CD4-positive, alpha-beta T cell treated with Interleukin-15 for 4 hours (primary cell): ENCODE measurements around the gene MME.
"Not testable (repeated sequence)": the region's sequence is repeated elsewhere in the genome, so short reads cannot be mapped to it uniquely, and the experiment has no call there.

Experiments
- DNase-seq: peaks from one replicate; pipeline ENCODE4 v3.0.0-alpha.2; 2020; ENCODE audit warnings: low spot score

Gene MME

GRCh38 chr3:155193868-155194267 lies 113.7 kb downstream of the MME start:
- no peak for DNase-seq

DNA sequence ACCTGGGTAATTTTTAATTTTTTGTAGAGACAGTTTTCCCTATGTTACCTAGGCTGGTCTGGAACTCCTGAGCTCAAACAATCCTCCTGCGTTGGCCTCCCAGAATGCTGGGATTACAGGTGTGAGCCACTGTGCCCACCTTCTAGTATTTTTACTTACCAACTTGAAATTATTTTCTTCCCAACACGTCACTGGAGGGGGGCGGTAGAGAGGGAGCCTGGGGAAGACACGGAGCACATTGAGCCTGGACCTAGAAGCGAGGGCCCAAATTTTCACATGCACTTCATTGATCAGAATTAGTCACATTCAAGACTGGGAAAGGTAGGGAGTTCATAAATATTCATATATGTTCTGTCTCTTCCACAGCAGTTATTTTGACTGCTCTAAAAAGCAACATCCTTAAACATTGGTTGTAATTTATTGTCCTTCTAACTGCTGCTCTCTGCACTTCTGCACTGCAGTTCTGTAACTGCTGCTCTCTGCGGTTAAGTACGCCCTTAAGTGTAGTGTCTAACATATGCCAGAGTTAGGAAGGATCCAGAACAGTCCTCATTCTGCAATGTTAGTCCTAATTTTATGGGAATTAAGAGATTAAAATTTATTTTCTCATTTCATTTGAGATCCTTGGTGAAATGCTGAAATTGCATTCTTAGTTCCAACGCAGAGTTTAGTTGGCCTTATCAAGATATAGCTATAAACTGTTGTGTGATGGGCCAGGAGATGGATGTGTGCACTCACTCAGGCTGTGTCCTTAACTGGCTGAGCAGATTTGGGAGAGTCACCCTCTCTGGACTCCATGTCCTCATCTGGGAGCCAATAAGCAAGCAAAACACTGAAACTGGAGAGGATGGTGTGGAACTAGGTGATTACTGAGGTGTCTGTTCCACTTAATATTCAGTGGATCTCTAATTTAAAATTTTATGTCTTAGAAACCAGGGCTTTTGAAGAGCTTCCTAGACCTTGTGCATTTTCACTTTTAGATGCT lies 115.1 kb downstream of the MME start:
- DNase-seq, result no peak

DNA sequence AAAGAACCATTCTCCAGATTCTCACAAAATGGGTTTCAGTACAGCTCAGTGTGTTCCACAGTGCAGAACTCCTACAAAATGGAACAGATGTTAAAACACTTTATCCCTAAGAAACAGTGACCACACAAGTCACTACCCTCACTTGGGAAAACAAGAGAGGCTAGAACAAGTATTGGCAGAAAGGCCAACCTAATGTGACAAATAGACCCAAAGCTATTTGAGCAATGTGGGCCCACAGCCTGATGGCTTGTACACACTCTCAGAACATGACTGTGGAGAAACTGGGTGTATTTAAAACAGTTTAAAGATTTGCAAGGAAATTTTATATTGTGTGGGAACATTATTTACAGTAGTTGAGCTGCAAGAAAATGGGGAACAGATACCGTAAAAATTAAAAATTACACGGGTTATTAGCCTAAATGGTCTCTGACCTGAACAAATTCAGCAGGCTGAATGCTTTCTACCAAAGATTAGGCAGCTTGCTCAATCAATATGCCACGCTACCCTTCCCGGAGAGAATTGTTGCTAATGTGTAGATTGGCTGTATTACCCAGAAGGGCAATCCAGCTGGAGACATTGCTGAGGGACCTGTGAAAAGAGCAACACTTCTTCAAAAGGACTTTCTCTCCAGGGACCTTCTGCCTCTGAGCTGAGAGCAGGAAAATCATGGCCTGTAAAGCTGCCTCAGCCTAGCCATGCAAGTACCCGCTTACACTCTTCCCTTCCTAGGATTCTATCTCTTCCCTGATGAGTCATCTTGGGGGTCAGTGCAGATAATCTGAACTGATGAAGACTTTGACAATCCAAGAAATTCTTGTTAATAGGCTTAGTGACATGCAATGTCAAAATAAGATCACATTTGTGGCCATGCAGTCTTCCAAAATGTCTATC lies 116.3 kb downstream of the MME start:
- DNase-seq, result no peak

DNA sequence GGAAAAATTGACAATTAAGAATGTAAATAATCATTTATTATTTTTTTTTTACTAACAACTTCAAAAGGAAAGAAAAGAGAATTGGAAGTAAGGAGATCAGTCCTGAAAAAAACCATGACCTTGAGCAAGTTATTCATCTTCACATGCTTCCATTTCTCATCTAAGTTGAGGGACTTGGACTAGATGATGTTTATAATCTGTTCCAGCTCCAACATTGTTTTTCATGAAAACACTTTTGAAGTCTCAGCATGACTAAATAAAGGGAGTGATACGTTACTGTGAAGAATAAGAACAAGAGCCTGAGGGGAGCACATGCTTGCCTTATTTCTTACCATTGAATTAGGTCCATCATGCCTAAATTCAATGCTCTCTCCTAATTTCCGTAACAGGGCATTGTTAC lies 117.7 kb downstream of the MME start:
- no peak for DNase-seq

GRCh38 chr3:155202626-155203025 lies 122.5 kb downstream of the MME start:
- no peak for DNase-seq

DNA sequence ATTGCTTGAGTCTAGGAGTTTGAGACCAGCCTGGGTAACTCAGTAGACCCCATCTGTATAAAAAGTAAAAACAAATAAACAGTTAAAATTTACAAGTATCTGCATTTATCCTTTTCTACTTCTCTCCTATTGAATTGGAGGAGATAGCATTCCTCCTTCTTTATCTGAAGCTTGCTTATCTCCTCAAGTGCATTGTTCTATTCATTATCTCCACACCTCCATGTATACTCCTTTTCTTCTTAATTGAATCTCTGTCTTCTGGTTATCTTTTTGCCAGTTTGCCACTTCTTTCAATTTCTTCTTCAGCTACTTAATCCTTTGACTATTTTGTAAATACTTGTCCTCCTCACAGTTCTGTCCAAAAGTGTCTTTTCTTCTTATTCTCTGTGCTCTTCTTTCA lies 124.7 kb downstream of the MME start:
- DNase-seq, result no peak

DNA sequence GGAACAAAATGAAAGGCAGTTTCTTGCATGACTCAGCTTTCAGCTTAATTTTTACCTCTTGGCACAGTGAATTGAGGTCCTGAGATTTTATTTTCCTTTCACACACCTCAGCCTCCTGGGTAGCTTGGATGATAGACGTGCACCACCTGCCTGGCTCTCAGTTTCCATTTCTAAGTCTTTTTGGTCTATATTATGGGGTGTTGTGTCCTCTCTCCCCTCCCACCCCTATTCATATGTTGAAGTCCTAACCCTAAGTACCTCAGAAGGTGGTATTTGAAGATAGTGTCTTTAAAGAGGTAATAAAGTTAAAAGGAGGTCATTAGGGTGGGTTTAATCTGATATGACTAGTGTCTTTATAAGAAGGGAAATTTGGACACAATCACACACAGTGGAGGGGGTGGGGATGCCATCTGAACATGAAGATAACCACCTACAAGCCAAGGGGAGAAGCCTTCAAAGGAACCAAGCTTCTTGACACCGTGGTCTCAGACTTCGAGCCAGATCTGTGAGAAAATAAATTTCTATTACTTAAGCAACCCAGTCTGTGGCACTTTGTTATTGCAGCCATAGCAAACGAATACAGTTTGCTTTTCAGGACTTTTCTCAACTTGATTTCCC lies 128.2 kb downstream of the MME start:
- no peak for DNase-seq

- no peak for DNase-seq
These were observed 130.6 kb downstream of the MME start for GRCh38 chr3:155210736-155211135.

- DNase-seq, result no peak
These were observed 131.1 kb downstream of the MME start for GRCh38 chr3:155211266-155211665.

- no peak for DNase-seq
These were observed 131.8 kb downstream of the MME start for GRCh38 chr3:155211940-155212339.

DNA sequence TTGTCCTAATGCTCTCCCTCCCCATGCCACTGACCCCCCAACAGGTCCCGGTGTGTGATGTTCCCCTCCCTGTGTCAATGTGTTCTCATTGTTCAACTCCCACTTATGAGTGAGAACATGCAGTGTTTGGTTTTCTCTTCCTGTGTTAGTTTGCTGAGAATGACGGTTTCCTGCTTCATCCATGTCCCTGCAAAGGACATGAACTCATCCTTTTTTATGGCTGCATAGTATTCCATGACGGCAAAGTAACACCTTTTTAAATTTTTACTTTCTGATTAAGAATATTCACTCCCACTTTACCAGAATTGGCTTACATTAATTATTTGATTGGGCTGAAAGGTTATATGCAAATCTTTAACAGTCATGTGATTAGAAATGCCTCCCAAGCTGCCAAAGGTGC lies 135.9 kb downstream of the MME start:
- not testable (repeated sequence) for DNase-seq

- no peak for DNase-seq
These were observed 137.5 kb downstream of the MME start for GRCh38 chr3:155217591-155217990.

- no peak for DNase-seq
These were observed 138.3 kb downstream of the MME start for GRCh38 chr3:155218462-155218861.

GRCh38 chr3:155219106-155219505 lies 139.0 kb downstream of the MME start:
- DNase-seq, result no peak

GRCh38 chr3:155225417-155225816 lies 145.3 kb downstream of the MME start:
- DNase-seq, result no peak

DNA sequence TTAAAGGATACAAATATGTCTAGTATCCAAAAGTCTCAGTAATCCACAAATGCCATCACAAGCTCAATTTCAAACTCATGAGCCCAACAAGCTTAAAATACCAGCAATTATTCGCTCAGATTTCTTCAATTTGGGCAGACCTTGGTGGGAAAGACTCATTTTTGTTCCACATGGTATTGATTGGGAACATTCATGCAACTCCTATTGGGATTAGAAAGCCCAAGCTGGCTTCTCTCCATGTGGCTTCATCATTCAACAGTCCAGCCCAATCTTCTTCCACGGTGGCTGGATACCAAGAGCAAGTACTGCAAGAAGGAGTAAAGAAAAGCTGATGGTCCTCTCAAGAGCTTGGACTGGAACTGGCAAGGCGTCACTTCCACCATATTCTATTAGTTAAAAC lies 147.0 kb downstream of the MME start:
- no peak for DNase-seq

GRCh38 chr3:155228676-155229075 lies 148.6 kb downstream of the MME start:
- DNase-seq, result no peak

DNA sequence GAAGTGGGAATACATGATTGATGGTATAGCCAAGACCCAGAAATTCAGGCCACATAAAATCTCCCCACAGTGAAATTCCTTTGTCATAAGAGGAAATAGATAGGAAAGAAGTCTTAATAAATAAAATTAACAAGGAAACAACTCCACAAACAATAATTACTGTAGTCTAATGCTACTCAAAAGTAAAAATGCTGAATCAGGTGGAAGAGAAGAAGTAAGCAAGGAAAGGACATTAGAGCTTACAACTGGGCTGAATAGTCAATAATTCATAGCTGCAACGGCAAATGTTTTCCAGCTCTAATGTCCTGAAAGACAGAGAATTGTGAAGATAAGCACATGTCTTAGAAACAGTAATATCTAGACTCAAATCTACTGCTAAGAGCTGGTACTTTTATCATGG lies 149.0 kb downstream of the MME start:
- no peak for DNase-seq

DNA sequence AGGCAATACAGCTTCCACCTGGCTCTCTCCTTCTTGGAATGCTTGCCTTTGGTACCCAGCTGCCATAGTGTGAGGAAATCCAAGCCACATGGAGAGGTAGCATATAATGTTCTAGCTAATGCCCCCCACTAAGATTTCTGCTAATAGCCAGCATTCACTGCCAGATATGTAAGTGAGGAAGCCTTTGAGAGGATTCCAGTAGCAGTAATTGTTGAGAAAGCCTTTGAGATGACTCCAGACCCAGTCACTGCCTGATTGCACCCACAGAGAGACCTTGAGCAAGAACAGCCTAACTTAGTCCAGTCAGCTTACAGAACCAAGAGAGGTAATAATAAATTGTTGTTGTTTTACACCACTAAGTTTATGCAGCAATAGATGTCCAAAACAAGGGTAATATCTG lies 150.3 kb downstream of the MME start:
- no peak for DNase-seq

DNA sequence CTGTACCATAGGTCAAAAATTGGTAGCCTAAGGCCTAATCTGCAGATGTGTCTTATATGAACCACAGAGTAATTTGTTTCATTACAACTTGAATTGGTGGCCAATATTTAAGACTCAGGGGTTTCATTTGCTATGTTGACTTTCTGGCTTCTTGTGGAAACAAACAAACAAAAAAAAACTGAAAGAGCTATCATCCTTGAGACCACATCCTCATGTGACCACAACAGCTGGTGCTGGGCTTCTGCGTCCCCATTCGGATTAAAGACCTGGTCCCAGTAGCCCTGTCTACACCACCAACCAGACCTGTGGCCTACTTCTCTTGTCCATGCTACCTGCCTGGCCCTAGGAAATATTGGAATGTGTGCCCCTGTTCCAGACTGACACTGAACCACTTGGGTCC lies 151.7 kb downstream of the MME start:
- DNase-seq, result no peak

DNA sequence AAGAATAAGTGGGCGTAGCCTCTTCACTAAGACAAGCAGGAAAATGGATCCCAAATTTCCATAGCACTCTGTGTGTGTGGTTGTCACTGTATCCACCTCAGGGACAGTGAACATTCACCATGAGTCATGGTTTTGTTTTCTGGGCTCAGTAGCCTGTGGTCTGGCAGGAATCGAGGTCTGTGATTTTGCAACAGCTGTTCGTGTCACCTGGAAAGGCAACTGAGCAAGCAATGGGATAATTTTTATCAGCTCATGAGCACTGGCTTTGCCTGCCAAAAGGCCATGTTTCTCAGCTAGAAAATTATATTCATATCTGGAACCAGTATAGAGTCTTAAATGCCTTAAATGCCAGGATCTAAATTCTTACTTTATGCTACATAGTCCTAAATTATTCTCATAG lies 152.5 kb downstream of the MME start:
- no peak for DNase-seq

GRCh38 chr3:155233213-155233612 lies 153.1 kb downstream of the MME start:
- DNase-seq, result no peak
